ENCODE measurements around the gene PHOX2A. TPM values are rescaled to one million over a fixed set of nuclear protein-coding genes. Genes with fewer than 3 reads are reported as not detected.
A peak's percentile ranks its signal among the peaks of the same experiment; 100 is the strongest.

The PHOX2A gene
- total and polyA plus RNA-seq, 2 of the 13 experiments (the other 11 are each of a cell fraction or from before 2014, with no cell fraction given), result not detected

- H3K4me3 ChIP-seq (replicated peaks in 1 of 3; ENCODE audit: insufficient read depth in 1 of 3, low read depth in 2 of 3, low read length in 3 of 3), result no peak overlapping the region
- intact Hi-C loops (cut with micrococcal nuclease; ENCODE audit: unreplicated experiment) (no loop called here), in situ Hi-C loops (cut with HindIII; ENCODE audit: extremely low pct_ligation_motif_present, low pct_unique_long_range_greater_than_20kb) (no loop called here)
- peaks cover 14 to 40% of the 10 kb centered on the region in 2 experiments; a peak in 4 of 5 replicates for H3K36me3 ChIP-seq (replicated peaks in 1 of 2; ENCODE audit: control insufficient read depth in 1 of 2, insufficient read depth in 2 of 2, low read length in 2 of 2)
- H3K27me3 ChIP-seq (ENCODE audit: control insufficient read depth in 1 of 2, insufficient read depth in 2 of 2, low read length in 2 of 2), result no peaks in the 10 kb centered on the region; a peak in 1 of 5 replicates
- peaks cover 17% of the 10 kb centered on the region for H3K4me1 ChIP-seq (ENCODE audit: insufficient read depth, low read length)
- BruUV-seq (replicated peaks), result no TSS peak
- POLR2A ChIA-PET, result no interaction called here
- no peaks in the 10 kb centered on the region for H4K20me1 ChIP-seq (ENCODE audit: insufficient read depth, low read length)
- ATAC-seq (no peak), FAIRE-seq (no peak), DNase-seq (ENCODE audit: low spot score) (no peak)
- no peak overlapping the region for H3K9ac ChIP-seq (ENCODE audit: insufficient read depth, low read depth, low read length)
- H3K79me2 ChIP-seq (ENCODE audit: insufficient read depth, low read length), result peaks cover 7% of the 10 kb centered on the region
- H3K4me2 ChIP-seq (ENCODE audit: low read depth, low read length), result no peak overlapping the region
- no peaks in the 10 kb centered on the region for H3K9me3 ChIP-seq (ENCODE audit: low read length)
- no peak overlapping the region for H2AFZ ChIP-seq (ENCODE audit: low read length)
- H3K27ac ChIP-seq (ENCODE audit: extremely low read length, insufficient read depth, low read length), result no peak overlapping the region
- CTCF ChIA-PET (ENCODE audit: low intra/inter-chr PET ratio, low total read pairs), result no interaction called here
- TF ChIP-seq ZNF503 (CRISPR knock-in tag; IDR thresholded peaks at IDR 0.05) (no peak), AGO2 (optimal IDR thresholded peaks at IDR 0.05; ENCODE audit: low read depth, low read length) (peak; percentile 26), RBFOX2 (IDR thresholded peaks at IDR 0.05; ENCODE audit: low read depth, low read length) (0 out of 2 replicates have a peak, but pooled peaks have one; percentile 34)
- WGBS (ENCODE audit: low lambda C conversion rate), result 95% methylated on average over 7 of the region's 16 CpGs
These were observed 15.6 kb downstream of the PHOX2A start for GRCh38 chr11:72228229-72228843.

GRCh38 chr11:72227316-72228228 lies 16.4 kb downstream of the PHOX2A start:
- DNase-seq (ENCODE audit: low spot score), result no peak
- no peak for ATAC-seq
- H3K9me3 ChIP-seq (ENCODE audit: low read length), result no peaks in the 10 kb centered on the region
- ChIA-PET POLR2A (no interaction called here), CTCF (ENCODE audit: low intra/inter-chr PET ratio, low total read pairs) (no interaction called here)
- peaks cover 10 to 32% of the 10 kb centered on the region in 2 experiments; a peak in 4 of 5 replicates for H3K36me3 ChIP-seq (replicated peaks in 1 of 2; ENCODE audit: control insufficient read depth in 1 of 2, insufficient read depth in 2 of 2, low read length in 2 of 2)
- no peak for FAIRE-seq
- no peak overlapping the region for H3K27ac ChIP-seq (ENCODE audit: extremely low read length, insufficient read depth, low read length)
- TF ChIP-seq POLR2G (IDR thresholded peaks at IDR 0.05; ENCODE audit: low read depth, low read length) (0 out of 2 replicates have a peak, but pooled peaks have one; percentile 21), POLR2A (IDR thresholded peaks at IDR 0.05; ENCODE audit: insufficient read depth in 1 of 2, low read depth in 2 of 2, low read length in 2 of 2) (0 out of 4 replicates have a peak, but pooled peaks of 1 of the 2 experiments have one; percentile 15), ZNF124 (CRISPR knock-in tag; IDR thresholded peaks at IDR 0.05) (no peak), MYNN (CRISPR knock-in tag; IDR thresholded peaks at IDR 0.05; ENCODE audit: low read depth) (peak; percentile 54; the same call in 1 of the 2 replicates), KDM2A (CRISPR knock-in tag; IDR thresholded peaks at IDR 0.05; ENCODE audit: borderline replicate concordance, low read depth) (no peak)
- peaks cover 20% of the 10 kb centered on the region for H3K4me1 ChIP-seq (ENCODE audit: insufficient read depth, low read length)
- no peak overlapping the region for H2AFZ ChIP-seq (ENCODE audit: low read length)
- 82% methylated on average over 5 of the region's 14 CpGs for WGBS (ENCODE audit: low lambda C conversion rate)
- in situ Hi-C loops (cut with HindIII; ENCODE audit: extremely low pct_ligation_motif_present, low pct_unique_long_range_greater_than_20kb) (no loop called here), intact Hi-C loops (cut with micrococcal nuclease; ENCODE audit: unreplicated experiment) (no loop called here)
- no peak overlapping the region for H3K4me3 ChIP-seq (replicated peaks in 1 of 3; ENCODE audit: insufficient read depth in 1 of 3, low read depth in 2 of 3, low read length in 3 of 3)
- H3K27me3 ChIP-seq (ENCODE audit: control insufficient read depth in 1 of 2, insufficient read depth in 2 of 2, low read length in 2 of 2), result no peaks in the 10 kb centered on the region; a peak in 1 of 5 replicates
- no peak overlapping the region for H3K4me2 ChIP-seq (ENCODE audit: low read depth, low read length)
- H3K9ac ChIP-seq (ENCODE audit: insufficient read depth, low read depth, low read length), result no peak overlapping the region
- peaks cover 7% of the 10 kb centered on the region for H3K79me2 ChIP-seq (ENCODE audit: insufficient read depth, low read length)
- no peaks in the 10 kb centered on the region for H4K20me1 ChIP-seq (ENCODE audit: insufficient read depth, low read length)
- no TSS peak for BruUV-seq (replicated peaks)
